ENCODE results near the gene TOM1. TPM values are rescaled to one million over a fixed set of nuclear protein-coding genes. Genes with fewer than 3 reads are reported as not detected.

The TOM1 gene
- polyA plus RNA-seq, 1 of the 3 experiments (the other 2 are of a cell fraction), result 26.9 TPM

DNA sequence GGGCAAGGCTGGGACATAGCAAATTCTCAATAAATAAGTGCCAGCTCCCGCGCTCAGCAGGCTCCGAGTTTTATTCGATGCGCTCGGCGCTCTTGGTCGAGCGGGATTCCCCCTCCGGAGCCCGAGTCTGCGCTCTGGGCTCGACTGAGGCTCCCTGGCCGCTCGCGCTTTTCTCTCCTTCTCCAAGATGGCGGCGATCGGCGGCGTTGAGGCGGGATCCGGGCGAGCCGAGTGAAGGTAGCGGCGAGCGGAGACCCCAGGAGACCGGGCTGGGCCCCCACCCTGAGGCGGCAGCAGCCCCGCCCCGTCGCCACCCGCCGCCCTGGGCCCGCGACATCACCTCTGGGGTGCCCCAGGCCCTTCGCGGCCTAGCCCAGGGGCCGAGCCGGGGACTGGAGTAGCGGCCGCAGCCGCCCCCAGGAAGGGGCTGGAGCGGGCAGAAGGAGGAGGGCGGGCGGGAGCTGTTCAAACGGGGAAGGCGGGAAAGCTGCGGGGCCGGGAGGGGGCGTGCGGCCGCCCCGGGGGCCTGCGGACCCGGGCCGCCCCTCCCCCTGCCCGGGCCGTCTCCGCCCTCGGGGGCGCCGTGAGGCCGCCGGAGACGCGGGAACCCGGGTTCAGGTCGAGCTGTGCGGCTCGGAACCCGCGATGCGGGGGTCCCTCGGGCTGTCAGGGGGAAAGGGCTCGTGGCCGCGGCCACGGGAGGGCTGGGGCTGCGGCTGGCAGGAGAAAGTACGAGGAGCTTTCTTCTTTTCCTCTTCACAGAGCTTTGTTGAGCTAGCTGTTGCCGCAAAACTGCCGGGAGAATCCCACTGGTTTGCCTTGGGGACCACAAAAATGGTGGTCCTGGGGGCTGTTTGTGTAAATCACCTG lies 42.1 kb upstream of the TOM1 start, which contains the start of gene HMGXB4:
Gene HMGXB4, plus strand, starts transcription at position 173 of the 870 bp plus-strand sequence. CDS start 4,898 bp downstream, outside the sequence.
- Histone ChIP-seq H3K79me2 (ENCODE audit: insufficient read depth) (peaks cover 57% of the 10 kb centered on the region), H3K36me3 (replicated peaks in 1 of 2; ENCODE audit: control insufficient read depth in 1 of 2, insufficient read depth in 2 of 2, low read length in 1 of 2) (peaks cover 4 to 16% of the 10 kb centered on the region in 2 experiments), H3K4me1 (ENCODE audit: control insufficient read depth in 1 of 2, insufficient read depth in 2 of 2, low read depth in 1 of 2, low read length in 1 of 2) (peaks cover 0 to 5% of the 10 kb centered on the region in 2 experiments; a peak in 2 of 4 replicates), H3K9me2 (no peaks in the 10 kb centered on the region), H3K27ac (ENCODE audit: low read depth in 2 of 2, low read length in 1 of 2) (peak within 1 kb of the TSS; percentile 68 to 83; a peak in 3 of 4 replicates), H3K27me3 (ENCODE audit: insufficient read depth) (no peaks in the 10 kb centered on the region; the same call in 1 of the 2 replicates), H3K4me2 (peak within 1 kb of the TSS; percentile 83), H3K9me3 (no peaks in the 10 kb centered on the region), H3F3A (replicated peaks; ENCODE audit: insufficient read depth) (no peaks in the 10 kb centered on the region), H3K4me3 (ENCODE audit: low read depth in 2 of 2, low read length in 1 of 2) (peak within 1 kb of the TSS; percentile 90 to 91), H4K20me1 (ENCODE audit: insufficient read depth) (0 out of 2 replicates have a peak, but pooled peaks cover 4% of the 10 kb centered on the region), H2AFZ (ENCODE audit: low read depth) (peak within 1 kb of the TSS; percentile 96), H3K9ac (peak within 1 kb of the TSS; percentile 98)
- under 1% methylated on average over 31 of the region's 84 CpGs for WGBS (ENCODE audit: low lambda C conversion rate)
- 0 out of 2 replicates have a peak, but pooled peaks have one; percentile 3 for TF ChIP-seq FOSL2 (IDR thresholded peaks at IDR 0.05; ENCODE audit: borderline replicate concordance, low read depth)
- TF ChIP-seq, protein P1, sequence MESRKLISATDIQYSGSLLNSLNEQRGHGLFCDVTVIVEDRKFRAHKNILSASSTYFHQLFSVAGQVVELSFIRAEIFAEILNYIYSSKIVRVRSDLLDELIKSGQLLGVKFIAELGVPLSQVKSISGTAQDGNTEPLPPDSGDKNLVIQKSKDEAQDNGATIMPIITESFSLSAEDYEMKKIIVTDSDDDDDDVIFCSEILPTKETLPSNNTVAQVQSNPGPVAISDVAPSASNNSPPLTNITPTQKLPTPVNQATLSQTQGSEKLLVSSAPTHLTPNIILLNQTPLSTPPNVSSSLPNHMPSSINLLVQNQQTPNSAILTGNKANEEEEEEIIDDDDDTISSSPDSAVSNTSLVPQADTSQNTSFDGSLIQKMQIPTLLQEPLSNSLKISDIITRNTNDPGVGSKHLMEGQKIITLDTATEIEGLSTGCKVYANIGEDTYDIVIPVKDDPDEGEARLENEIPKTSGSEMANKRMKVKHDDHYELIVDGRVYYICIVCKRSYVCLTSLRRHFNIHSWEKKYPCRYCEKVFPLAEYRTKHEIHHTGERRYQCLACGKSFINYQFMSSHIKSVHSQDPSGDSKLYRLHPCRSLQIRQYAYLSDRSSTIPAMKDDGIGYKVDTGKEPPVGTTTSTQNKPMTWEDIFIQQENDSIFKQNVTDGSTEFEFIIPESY (IDR thresholded peaks at IDR 0.05; ENCODE audit: borderline replicate concordance, low read depth), result no peak
- TF ChIP-seq MEF2A (IDR thresholded peaks at IDR 0.05; ENCODE audit: borderline replicate concordance, low read depth), result no peak
- TF ChIP-seq POLR2AphosphoS5 (IDR thresholded peaks at IDR 0.05; ENCODE audit: low read depth, low read length), result peak; percentile 46
- no peak for TF ChIP-seq ELF1 (IDR thresholded peaks at IDR 0.05)
- TF ChIP-seq FOXJ3 (CRISPR knock-in tag; IDR thresholded peaks at IDR 0.05), result no peak
- TF ChIP-seq, protein P2, sequence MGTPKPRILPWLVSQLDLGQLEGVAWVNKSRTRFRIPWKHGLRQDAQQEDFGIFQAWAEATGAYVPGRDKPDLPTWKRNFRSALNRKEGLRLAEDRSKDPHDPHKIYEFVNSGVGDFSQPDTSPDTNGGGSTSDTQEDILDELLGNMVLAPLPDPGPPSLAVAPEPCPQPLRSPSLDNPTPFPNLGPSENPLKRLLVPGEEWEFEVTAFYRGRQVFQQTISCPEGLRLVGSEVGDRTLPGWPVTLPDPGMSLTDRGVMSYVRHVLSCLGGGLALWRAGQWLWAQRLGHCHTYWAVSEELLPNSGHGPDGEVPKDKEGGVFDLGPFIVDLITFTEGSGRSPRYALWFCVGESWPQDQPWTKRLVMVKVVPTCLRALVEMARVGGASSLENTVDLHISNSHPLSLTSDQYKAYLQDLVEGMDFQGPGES (IDR thresholded peaks at IDR 0.05; ENCODE audit: low read depth, low read length), result no peak
- TF ChIP-seq, protein P3, sequence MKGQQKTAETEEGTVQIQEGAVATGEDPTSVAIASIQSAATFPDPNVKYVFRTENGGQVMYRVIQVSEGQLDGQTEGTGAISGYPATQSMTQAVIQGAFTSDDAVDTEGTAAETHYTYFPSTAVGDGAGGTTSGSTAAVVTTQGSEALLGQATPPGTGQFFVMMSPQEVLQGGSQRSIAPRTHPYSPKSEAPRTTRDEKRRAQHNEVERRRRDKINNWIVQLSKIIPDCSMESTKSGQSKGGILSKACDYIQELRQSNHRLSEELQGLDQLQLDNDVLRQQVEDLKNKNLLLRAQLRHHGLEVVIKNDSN (IDR thresholded peaks at IDR 0.05; ENCODE audit: borderline replicate concordance, low read depth), result no peak
- TF ChIP-seq TCF12 (IDR thresholded peaks at IDR 0.05), result peak; percentile 20; the same call in 1 of the 2 replicates
- TF ChIP-seq RXRA (IDR thresholded peaks at IDR 0.05; ENCODE audit: borderline replicate concordance, low read depth), result no peak
- no peak for TF ChIP-seq FOXM1 (IDR thresholded peaks at IDR 0.05; ENCODE audit: low read depth)
- TF ChIP-seq, protein P4, sequence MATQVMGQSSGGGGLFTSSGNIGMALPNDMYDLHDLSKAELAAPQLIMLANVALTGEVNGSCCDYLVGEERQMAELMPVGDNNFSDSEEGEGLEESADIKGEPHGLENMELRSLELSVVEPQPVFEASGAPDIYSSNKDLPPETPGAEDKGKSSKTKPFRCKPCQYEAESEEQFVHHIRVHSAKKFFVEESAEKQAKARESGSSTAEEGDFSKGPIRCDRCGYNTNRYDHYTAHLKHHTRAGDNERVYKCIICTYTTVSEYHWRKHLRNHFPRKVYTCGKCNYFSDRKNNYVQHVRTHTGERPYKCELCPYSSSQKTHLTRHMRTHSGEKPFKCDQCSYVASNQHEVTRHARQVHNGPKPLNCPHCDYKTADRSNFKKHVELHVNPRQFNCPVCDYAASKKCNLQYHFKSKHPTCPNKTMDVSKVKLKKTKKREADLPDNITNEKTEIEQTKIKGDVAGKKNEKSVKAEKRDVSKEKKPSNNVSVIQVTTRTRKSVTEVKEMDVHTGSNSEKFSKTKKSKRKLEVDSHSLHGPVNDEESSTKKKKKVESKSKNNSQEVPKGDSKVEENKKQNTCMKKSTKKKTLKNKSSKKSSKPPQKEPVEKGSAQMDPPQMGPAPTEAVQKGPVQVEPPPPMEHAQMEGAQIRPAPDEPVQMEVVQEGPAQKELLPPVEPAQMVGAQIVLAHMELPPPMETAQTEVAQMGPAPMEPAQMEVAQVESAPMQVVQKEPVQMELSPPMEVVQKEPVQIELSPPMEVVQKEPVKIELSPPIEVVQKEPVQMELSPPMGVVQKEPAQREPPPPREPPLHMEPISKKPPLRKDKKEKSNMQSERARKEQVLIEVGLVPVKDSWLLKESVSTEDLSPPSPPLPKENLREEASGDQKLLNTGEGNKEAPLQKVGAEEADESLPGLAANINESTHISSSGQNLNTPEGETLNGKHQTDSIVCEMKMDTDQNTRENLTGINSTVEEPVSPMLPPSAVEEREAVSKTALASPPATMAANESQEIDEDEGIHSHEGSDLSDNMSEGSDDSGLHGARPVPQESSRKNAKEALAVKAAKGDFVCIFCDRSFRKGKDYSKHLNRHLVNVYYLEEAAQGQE (IDR thresholded peaks at IDR 0.05; ENCODE audit: low read depth, low read length), result no peak; the same call in 1 of the 2 replicates
- TF ChIP-seq GATA2 (CRISPR knock-in tag; IDR thresholded peaks at IDR 0.05), result no peak
- TF ChIP-seq, protein P5, sequence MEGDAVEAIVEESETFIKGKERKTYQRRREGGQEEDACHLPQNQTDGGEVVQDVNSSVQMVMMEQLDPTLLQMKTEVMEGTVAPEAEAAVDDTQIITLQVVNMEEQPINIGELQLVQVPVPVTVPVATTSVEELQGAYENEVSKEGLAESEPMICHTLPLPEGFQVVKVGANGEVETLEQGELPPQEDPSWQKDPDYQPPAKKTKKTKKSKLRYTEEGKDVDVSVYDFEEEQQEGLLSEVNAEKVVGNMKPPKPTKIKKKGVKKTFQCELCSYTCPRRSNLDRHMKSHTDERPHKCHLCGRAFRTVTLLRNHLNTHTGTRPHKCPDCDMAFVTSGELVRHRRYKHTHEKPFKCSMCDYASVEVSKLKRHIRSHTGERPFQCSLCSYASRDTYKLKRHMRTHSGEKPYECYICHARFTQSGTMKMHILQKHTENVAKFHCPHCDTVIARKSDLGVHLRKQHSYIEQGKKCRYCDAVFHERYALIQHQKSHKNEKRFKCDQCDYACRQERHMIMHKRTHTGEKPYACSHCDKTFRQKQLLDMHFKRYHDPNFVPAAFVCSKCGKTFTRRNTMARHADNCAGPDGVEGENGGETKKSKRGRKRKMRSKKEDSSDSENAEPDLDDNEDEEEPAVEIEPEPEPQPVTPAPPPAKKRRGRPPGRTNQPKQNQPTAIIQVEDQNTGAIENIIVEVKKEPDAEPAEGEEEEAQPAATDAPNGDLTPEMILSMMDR (IDR thresholded peaks at IDR 0.05), result no peak; the same call in 1 of the 2 replicates
- TF ChIP-seq YY1 (IDR thresholded peaks at IDR 0.05; ENCODE audit: low read depth), result peak; percentile 97
- TF ChIP-seq TEAD4 (IDR thresholded peaks at IDR 0.05; ENCODE audit: borderline replicate concordance, insufficient read depth), result peak; percentile 55; the same call in 1 of the 2 replicates
- TF ChIP-seq TAF1 (IDR thresholded peaks at IDR 0.05; ENCODE audit: borderline replicate concordance, low read depth, low read length), result peak; percentile 96
- 0 out of 2 replicates have a peak, but pooled peaks have one; percentile 41 for TF ChIP-seq RCOR1 (IDR thresholded peaks at IDR 0.05; ENCODE audit: low read length)
- 0 out of 2 replicates have a peak, but pooled peaks have one; percentile 46 for TF ChIP-seq MXI1 (IDR thresholded peaks at IDR 0.05; ENCODE audit: low read depth, low read length)
- no peak for TF ChIP-seq CHD2 (IDR thresholded peaks at IDR 0.05; ENCODE audit: low read length, partially characterized antibody)
- TF ChIP-seq, protein P6, sequence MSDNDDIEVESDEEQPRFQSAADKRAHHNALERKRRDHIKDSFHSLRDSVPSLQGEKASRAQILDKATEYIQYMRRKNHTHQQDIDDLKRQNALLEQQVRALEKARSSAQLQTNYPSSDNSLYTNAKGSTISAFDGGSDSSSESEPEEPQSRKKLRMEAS (IDR thresholded peaks at IDR 0.05; ENCODE audit: low read depth), result peak; percentile 68; the same call in 1 of the 2 replicates
- DNase-seq, result peak; percentile 96
- ChIA-PET CTCF (interaction anchor here (0.7 to 1.4 kb wide), 3 partner anchors 17 to 26 kb away, joined by 3 to 5 read pairs (median 3); no protein-coding TSS in a partner anchor), POLR2A (interaction anchor here (0.7 to 1.3 kb wide), 3 partner anchors 11 to 42 kb away, joined by 3 to 6 read pairs (median 3); partner anchors contain the start of gene TOM1)

Data from SK-N-SH (cell line).